HepG2 (cell line): ENCODE measurements around the gene OSGIN1. TPM values are rescaled to one million over a fixed set of nuclear protein-coding genes. Genes with fewer than 3 reads are reported as not detected.
A peak's percentile ranks its signal among the peaks of the same experiment; 100 is the strongest.

Experiments used
- ARNTL ChIP-seq: sonication (generic); formaldehyde crosslinking; IDR thresholded peaks from 2 replicates; pipeline ENCODE4 v1.4.0; 2020; ENCODE audit warnings: mild to moderate bottlenecking, missing genetic modification reagents
- BCL6 ChIP-seq: IDR thresholded peaks from 2 replicates; pipeline ENCODE4 v1.6.1; 2016; ENCODE audit warnings: missing genetic modification reagents, missing compliant biosample characterization
- CHD4 ChIP-seq: fragments of 200-600 bp; sonication (generic); IDR thresholded peaks from 2 replicates; pipeline ENCODE4 v1.7.0; 2017; ENCODE audit warnings: mild to moderate bottlenecking, low read length, borderline replicate concordance
- HCFC1 ChIP-seq: fragments of 150-350 bp; IDR thresholded peaks from 2 replicates; pipeline ENCODE4 v1.6.1; 2014; ENCODE audit warnings: low read depth, low read length
- HMGA1 ChIP-seq: sonication (generic); formaldehyde crosslinking; conservative IDR thresholded peaks from 2 replicates; pipeline ENCODE4 v1.4.0; 2020; ENCODE audit warnings: missing genetic modification reagents
- KLF9 ChIP-seq: IDR thresholded peaks from 2 replicates; pipeline ENCODE4 v1.6.1; 2016; ENCODE audit warnings: low read depth
- MIER2 ChIP-seq: IDR thresholded peaks from 2 replicates; pipeline ENCODE4 v1.6.1; 2016; ENCODE audit warnings: missing biosample characterization, missing genetic modification reagents
- PAWR ChIP-seq: sonication (generic); formaldehyde crosslinking; IDR thresholded peaks from 2 replicates; pipeline ENCODE4 v1.4.0; 2020; ENCODE audit warnings: missing genetic modification reagents, mild to moderate bottlenecking, borderline replicate concordance
- PPARG ChIP-seq: conservative IDR thresholded peaks from 2 replicates; pipeline ENCODE4 v1.6.1; 2016; ENCODE audit warnings: missing biosample characterization, missing genetic modification reagents
- SKI ChIP-seq: fragments of 450-650 bp; IDR thresholded peaks from one replicate; pipeline ENCODE4 v1.6.1; 2018; ENCODE audit warnings: mild to moderate bottlenecking; ENCODE audit not compliant: partially characterized antibody
- SP5 ChIP-seq: IDR thresholded peaks from 2 replicates; pipeline ENCODE4 v1.6.1; 2016; ENCODE audit warnings: low read depth, borderline replicate concordance
- TFE3 ChIP-seq: IDR thresholded peaks from 2 replicates; pipeline ENCODE4 v1.6.1; 2016
- ZBTB38 ChIP-seq: sonication (generic); formaldehyde crosslinking; IDR thresholded peaks from 2 replicates; pipeline ENCODE4 v1.5.1; 2020; ENCODE audit warnings: mild to moderate bottlenecking, missing genetic modification reagents
- ZC3H13 ChIP-seq: sonication (generic); formaldehyde crosslinking; IDR thresholded peaks from 2 replicates; pipeline ENCODE4 v1.8.1; 2023; ENCODE audit warnings: mild to moderate bottlenecking, missing genetic modification reagents, moderate library complexity
- ZFX ChIP-seq: sonication (generic); formaldehyde crosslinking; IDR thresholded peaks from 2 replicates; pipeline ENCODE4 v1.4.0; 2020; ENCODE audit warnings: mild to moderate bottlenecking, low read depth, missing genetic modification reagents, moderate library complexity
- ZFYVE20 ChIP-seq: sonication (generic); formaldehyde crosslinking; IDR thresholded peaks from 2 replicates; pipeline ENCODE4 v1.8.0; 2023; ENCODE audit warnings: low read depth, mild to moderate bottlenecking, moderate library complexity, missing genetic modification reagents, borderline replicate concordance
- ZKSCAN5 ChIP-seq: sonication (generic); formaldehyde crosslinking; IDR thresholded peaks from 2 replicates; pipeline ENCODE4 v1.5.1; 2020; ENCODE audit warnings: mild to moderate bottlenecking, missing genetic modification reagents
- ZNF543 ChIP-seq: sonication (generic); formaldehyde crosslinking; IDR thresholded peaks from 2 replicates; pipeline ENCODE4 v1.4.0; 2020; ENCODE audit warnings: mild to moderate bottlenecking, missing genetic modification reagents
- ZNF557 ChIP-seq: sonication (generic); formaldehyde crosslinking; IDR thresholded peaks from 2 replicates; pipeline ENCODE4 v1.4.0; 2020; ENCODE audit warnings: missing genetic modification reagents
- ZNF574 ChIP-seq: sonication (generic); formaldehyde crosslinking; IDR thresholded peaks from 2 replicates; pipeline ENCODE4 v1.4.0; 2020; ENCODE audit warnings: missing genetic modification reagents
- polyA plus RNA-seq, 8 experiments: library from polyadenylated mRNA; depleted of rRNA in 3 of 8; stranded (reverse) in 7 of 8; unstranded in 1 of 8; fragments of >200 nt; fragmentation: Illumina TruSeq in 4 of 8; extraction: Trizol in 4 of 8; gene quantifications; 2 replicates each; pipeline versions ENCODE4 v1.2.1 to v1.2.3, GENCODE V29; 2011 to 2016; ENCODE audit warnings: low read depth in 4 of 8, missing spikeins in 1 of 8, mixed read lengths in 1 of 8; ENCODE audit not compliant: insufficient read depth in 1 of 8
- total RNA-seq, 5 experiments: library from RNA; depleted of rRNA; stranded (reverse); fragments of >200 nt; fragmentation: Illumina TruSeq; extraction: Trizol; gene quantifications; 2 replicates each; pipeline ENCODE4 v1.2.3, GENCODE V29; 2016; ENCODE audit warnings: low read depth in 1 of 5
- TF ChIP-seq, protein P1 (sequence below): IDR thresholded peaks from 2 replicates; pipeline ENCODE4 v1.6.1; 2012; ENCODE audit warnings: low read depth, low read length, improper control_type of control experiment
- TF ChIP-seq, protein P2 (sequence below): sonication (generic); formaldehyde crosslinking; IDR thresholded peaks from 2 replicates; pipeline ENCODE4 v1.4.0; 2020; ENCODE audit warnings: missing genetic modification reagents, low read depth, mild to moderate bottlenecking, borderline replicate concordance

Gene OSGIN1
- total and polyA plus RNA-seq, 2 of the 13 experiments (the other 11 are each of a cell fraction or from before 2014, with no cell fraction given), result 20.5 to 27.1 TPM

GRCh38 chr16:83942815-83943515 lies 10.1 kb upstream of the OSGIN1 start (continued):
- TF ChIP-seq HMGA1 (CRISPR knock-in tag), result no peak
- peak; percentile 92 for TF ChIP-seq ZNF574
- TF ChIP-seq, protein P1, sequence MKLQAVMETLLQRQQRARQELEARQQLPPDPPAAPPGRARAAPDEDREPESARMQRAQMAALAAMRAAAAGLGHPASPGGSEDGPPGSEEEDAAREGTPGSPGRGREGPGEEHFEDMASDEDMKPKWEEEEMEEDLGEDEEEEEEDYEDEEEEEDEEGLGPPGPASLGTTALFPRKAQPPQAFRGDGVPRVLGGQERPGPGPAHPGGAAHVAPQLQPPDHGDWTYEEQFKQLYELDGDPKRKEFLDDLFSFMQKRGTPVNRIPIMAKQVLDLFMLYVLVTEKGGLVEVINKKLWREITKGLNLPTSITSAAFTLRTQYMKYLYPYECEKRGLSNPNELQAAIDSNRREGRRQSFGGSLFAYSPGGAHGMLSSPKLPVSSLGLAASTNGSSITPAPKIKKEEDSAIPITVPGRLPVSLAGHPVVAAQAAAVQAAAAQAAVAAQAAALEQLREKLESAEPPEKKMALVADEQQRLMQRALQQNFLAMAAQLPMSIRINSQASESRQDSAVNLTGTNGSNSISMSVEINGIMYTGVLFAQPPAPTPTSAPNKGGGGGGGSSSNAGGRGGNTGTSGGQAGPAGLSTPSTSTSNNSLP, result peak; percentile 30; the same call in 1 of the 2 replicates
- no peak for TF ChIP-seq PAWR (CRISPR knock-in tag)
- TF ChIP-seq ZNF557 (CRISPR knock-in tag), result no peak
- TF ChIP-seq ZNF543 (CRISPR knock-in tag), result peak; percentile 75; the same call in 1 of the 2 replicates
- TF ChIP-seq BCL6 (CRISPR knock-in tag), result peak; percentile 100
- peak; percentile 98 for TF ChIP-seq ARNTL
- no peak; the same call in 1 of the 2 replicates for TF ChIP-seq HCFC1
- TF ChIP-seq ZFYVE20 (CRISPR knock-in tag), result no peak
- peak; percentile 88 for TF ChIP-seq ZBTB38 (CRISPR knock-in tag)
- TF ChIP-seq TFE3 (CRISPR knock-in tag), result peak; percentile 100
- TF ChIP-seq SP5, result peak; percentile 97
- TF ChIP-seq ZKSCAN5, result no peak
- no peak; the same call in 1 of the 2 replicates for TF ChIP-seq CHD4
- TF ChIP-seq, protein P2, sequence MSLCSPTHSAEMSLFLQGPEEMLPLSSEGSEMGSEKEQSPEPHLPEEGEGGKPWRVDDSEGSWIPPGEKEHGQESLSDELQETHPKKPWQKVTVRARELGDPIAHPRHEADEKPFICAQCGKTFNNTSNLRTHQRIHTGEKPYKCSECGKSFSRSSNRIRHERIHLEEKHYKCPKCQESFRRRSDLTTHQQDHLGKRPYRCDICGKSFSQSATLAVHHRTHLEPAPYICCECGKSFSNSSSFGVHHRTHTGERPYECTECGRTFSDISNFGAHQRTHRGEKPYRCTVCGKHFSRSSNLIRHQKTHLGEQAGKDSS, result peak; percentile 79
- peak; percentile 100 for TF ChIP-seq SKI
- peak; percentile 99 for TF ChIP-seq PPARG (CRISPR knock-in tag)
- peak; percentile 96 for TF ChIP-seq ZC3H13 (CRISPR knock-in tag)
- peak; percentile 90; the same call in 1 of the 2 replicates for TF ChIP-seq KLF9
- peak; percentile 91 for TF ChIP-seq MIER2 (CRISPR knock-in tag)
- TF ChIP-seq ZFX (CRISPR knock-in tag), result peak; percentile 62; the same call in 1 of the 2 replicates
